Measurements from ENCODE around the gene HLF.

HLF gene

GRCh38 chr17:55268649-55269480 is 4.1 kb downstream of the HLF start:
- no peak for TF ChIP-seq CTCF (IDR thresholded peaks at IDR 0.05; ENCODE audit: low read depth, low read length)
- H3K4me3 ChIP-seq (ENCODE audit: low read depth, low read length): no peak overlapping the region

- no peak for TF ChIP-seq CTCF (IDR thresholded peaks at IDR 0.05; ENCODE audit: low read depth, low read length)
- no peak overlapping the region for H3K4me3 ChIP-seq (ENCODE audit: low read depth, low read length)
These were observed 5.1 kb downstream of the HLF start for GRCh38 chr17:55269894-55270293.

DNA sequence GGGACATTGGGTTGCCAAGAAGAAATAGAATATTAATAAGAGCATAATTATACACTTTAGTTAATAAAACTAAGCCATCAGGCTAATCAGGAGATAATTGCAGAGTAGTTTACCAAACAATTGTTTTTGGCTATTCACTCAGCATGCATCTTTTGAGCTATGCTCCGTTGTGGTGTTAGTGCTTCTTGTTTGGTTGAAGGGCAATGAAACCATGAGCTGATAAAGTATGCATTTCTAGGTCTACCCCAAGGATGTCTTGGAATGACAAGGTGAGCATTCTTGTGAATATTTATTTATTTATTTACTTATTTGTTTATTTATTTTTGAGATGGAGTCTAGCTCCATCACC is 6.4 kb downstream of the HLF start:
- TF ChIP-seq CTCF (IDR thresholded peaks at IDR 0.05; ENCODE audit: low read depth, low read length): no peak
- H3K4me3 ChIP-seq (ENCODE audit: low read depth, low read length): no peak overlapping the region

DNA sequence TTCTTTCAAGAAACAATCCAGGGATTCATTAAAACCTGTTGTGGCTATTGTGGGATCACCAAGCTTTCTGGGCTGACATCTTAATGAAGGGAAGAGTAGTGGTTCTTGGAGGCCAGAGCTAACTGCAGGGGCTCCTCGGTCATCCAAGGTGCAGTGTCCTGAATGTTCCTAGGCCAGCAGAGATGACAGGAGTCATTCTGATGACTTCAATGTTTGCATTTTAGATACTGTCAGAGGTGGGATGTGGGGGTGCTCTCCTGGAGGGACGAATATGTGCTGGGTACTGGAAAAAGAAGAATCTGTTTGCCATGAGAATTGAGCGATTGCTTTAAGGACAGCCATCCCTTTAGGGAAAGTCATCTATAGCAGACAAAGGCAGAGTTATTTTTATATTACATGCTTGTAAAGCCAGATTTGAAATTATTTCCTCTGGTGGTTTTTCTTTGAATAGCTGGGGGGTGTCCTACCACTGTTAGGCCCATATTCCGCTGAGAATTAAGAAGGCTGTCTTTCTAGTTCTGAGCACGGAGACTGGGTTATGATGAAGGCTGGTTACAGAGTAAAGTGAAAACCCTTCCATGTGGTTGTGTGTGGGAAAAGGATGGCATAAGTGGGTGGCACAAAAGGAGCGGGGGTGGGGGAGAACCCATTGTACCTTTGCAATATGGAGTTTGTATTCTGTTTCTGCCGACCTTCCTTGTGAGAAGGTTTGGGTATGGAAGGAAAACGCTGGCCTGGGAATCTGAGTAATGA is 7.4 kb downstream of the HLF start:
- no peak overlapping the region for H3K4me3 ChIP-seq (ENCODE audit: low read depth, low read length)
- no peak for TF ChIP-seq CTCF (IDR thresholded peaks at IDR 0.05; ENCODE audit: low read depth, low read length)

DNA sequence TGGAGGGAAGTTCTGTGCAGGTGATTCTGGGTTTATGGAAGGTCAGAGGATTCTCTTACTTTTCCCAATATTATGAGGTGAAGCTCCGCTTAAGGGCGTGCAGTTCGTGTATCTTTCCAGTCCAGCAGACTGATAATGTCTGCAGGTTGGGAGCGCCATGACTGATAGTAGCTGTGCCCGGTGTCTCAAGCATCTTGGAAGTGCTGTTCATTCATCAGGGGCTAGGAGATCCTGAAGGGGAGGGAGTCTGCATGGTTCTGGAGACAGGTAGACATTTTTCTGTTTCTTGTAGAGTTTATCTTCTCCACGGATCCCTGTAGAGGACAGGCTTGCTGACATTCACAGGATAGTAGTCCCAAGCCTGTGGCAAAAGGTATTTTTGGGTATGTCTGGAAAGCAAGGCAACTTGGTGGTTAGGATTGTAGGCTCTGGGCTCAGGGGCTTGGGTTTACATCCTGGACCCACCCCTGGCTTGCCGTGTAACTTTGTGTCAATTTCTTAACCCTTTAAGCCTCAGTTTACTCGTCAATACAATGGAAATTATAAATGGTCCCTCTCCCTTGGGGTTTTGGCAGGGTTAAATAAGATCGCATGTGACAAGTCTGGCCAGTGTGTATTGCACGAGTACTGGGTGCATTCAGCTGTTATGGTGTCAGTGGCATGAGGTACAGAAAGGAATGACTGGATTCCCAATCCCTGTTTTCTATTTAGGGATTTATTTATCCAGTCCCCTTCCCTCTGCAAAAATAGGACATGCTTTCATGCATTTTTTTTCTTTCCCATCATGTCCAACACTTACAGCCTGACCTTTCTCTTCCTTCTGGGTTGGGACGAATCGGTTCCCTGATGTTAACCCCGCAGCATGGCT is 8.2 kb downstream of the HLF start:
- no peak overlapping the region for H3K4me3 ChIP-seq (ENCODE audit: low read depth, low read length)
- no peak for TF ChIP-seq CTCF (IDR thresholded peaks at IDR 0.05; ENCODE audit: low read depth, low read length)

GRCh38 chr17:55273579-55274354 is 9.0 kb downstream of the HLF start:
- no peak for TF ChIP-seq CTCF (IDR thresholded peaks at IDR 0.05; ENCODE audit: low read depth, low read length)
- H3K4me3 ChIP-seq (ENCODE audit: low read depth, low read length): no peak overlapping the region
